IMR-90 (cell line): Measurements from ENCODE around the gene ITGA2. TPM values are rescaled to one million over a fixed set of nuclear protein-coding genes. Genes with fewer than 3 reads are reported as not detected.

Experiments used
- ATAC-seq: fragments of 200-7000 bp; cut with Tn5 transposase; 2 replicates; pipeline ENCODE4 v1.9.1; 2020; ENCODE audit warnings: low read depth, mild to moderate bottlenecking, moderate library complexity
- BruUV-seq: library from RNA; stranded (reverse); fragments of 400-500 nt; replicated peaks from 2 replicates; lab custom pipeline; 2021; lab: Mats Ljungman, UMichigan
- CTCF ChIA-PET: fragments of 300-600 bp; formaldehyde crosslinking; extraction: SDS; loops from one replicate; lab custom pipeline; 2021; ENCODE audit warnings: antibody characterized with exemption; lab: Yijun Ruan, JAX
- POLR2A ChIA-PET: fragments of 300-600 bp; sonication (Branson Sonifier 250); formaldehyde crosslinking; loops from one replicate; lab custom pipeline; 2022; ENCODE audit warnings: antibody characterized with exemption; ENCODE audit not compliant: unreplicated experiment; lab: Charles Lee
- DNase-seq: peaks from one replicate; pipeline ENCODE4 v3.0.0; 2013
- H2AFZ ChIP-seq: replicated peaks from 2 replicates; pipeline ENCODE3; 2013; ENCODE audit warnings: low read length, mild to moderate bottlenecking; ENCODE audit not compliant: poor library complexity
- H2AK5ac ChIP-seq: 2 replicates; pipeline ENCODE4 v1.6.1; 2013; ENCODE audit warnings: low read depth, low read length, inconsistent platforms
- H2AK9ac ChIP-seq: replicated peaks from 2 replicates; pipeline ENCODE3; 2013; ENCODE audit warnings: mild to moderate bottlenecking, low read depth, low read length, moderate library complexity; ENCODE audit not compliant: poor library complexity
- H2BK120ac ChIP-seq: 2 replicates; pipeline ENCODE4 v1.6.1; 2013; ENCODE audit warnings: low read depth, low read length, inconsistent platforms
- H2BK15ac ChIP-seq: 3 replicates; pipeline ENCODE4 v1.6.1; 2013; ENCODE audit warnings: low read depth, low read length, inconsistent platforms
- H2BK20ac ChIP-seq: 2 replicates; pipeline ENCODE4 v1.6.1; 2013; ENCODE audit warnings: low read depth, mild to moderate bottlenecking, inconsistent platforms, low read length, moderate library complexity
- H2BK5ac ChIP-seq: 2 replicates; pipeline ENCODE4 v1.6.1; 2013; ENCODE audit warnings: mild to moderate bottlenecking, low read depth, low read length, inconsistent platforms; ENCODE audit not compliant: poor library complexity, severe bottlenecking
- H3K14ac ChIP-seq: replicated peaks from 2 replicates; pipeline ENCODE4 v1.6.1; 2013; ENCODE audit warnings: low read depth, low read length, inconsistent platforms
- H3K18ac ChIP-seq: 2 replicates; pipeline ENCODE4 v1.6.1; 2013; ENCODE audit warnings: low read depth, low read length, control low read depth
- H3K23ac ChIP-seq: 2 replicates; pipeline ENCODE4 v1.6.1; 2013; ENCODE audit warnings: low read depth, low read length, inconsistent platforms
- H3K27ac ChIP-seq: 2 replicates; pipeline ENCODE4 v1.5.1; 2013; ENCODE audit warnings: mild to moderate bottlenecking, control low read depth, low read length; ENCODE audit not compliant: insufficient read depth
- H3K27me3 ChIP-seq: 2 replicates; pipeline ENCODE4 v1.6.1; 2013; ENCODE audit warnings: low read length; ENCODE audit not compliant: control insufficient read depth, insufficient read depth
- H3K36me3 ChIP-seq: 2 replicates; pipeline ENCODE4 v1.6.1; 2013; ENCODE audit warnings: low read length, mixed read lengths; ENCODE audit not compliant: control insufficient read depth, insufficient read depth
- H3K4ac ChIP-seq: 2 replicates; pipeline ENCODE4 v1.6.1; 2013; ENCODE audit warnings: low read depth, low read length, inconsistent platforms
- H3K4me1 ChIP-seq: 2 replicates; pipeline ENCODE4 v1.6.1; 2013; ENCODE audit warnings: low read length, mixed read lengths; ENCODE audit not compliant: control insufficient read depth, insufficient read depth
- H3K4me2 ChIP-seq: 2 replicates; pipeline ENCODE4 v1.6.1; 2013; ENCODE audit warnings: low read depth, mild to moderate bottlenecking, control low read depth, low read length, moderate library complexity
- H3K4me3 ChIP-seq: 2 replicates; pipeline ENCODE4 v1.5.1; 2013; ENCODE audit warnings: low read depth, mild to moderate bottlenecking, control low read depth, low read length, moderate library complexity; ENCODE audit not compliant: insufficient read depth
- H3K56ac ChIP-seq: 2 replicates; pipeline ENCODE4 v1.6.1; 2013; ENCODE audit warnings: low read length, inconsistent platforms; ENCODE audit not compliant: insufficient read depth; ENCODE audit errors: extremely low read depth
- H3K79me1 ChIP-seq, 2 experiments: 2 replicates each; pipeline ENCODE4 v1.6.1; 2013; ENCODE audit warnings: low read length in 2 of 2, inconsistent platforms in 1 of 2, low read depth in 1 of 2
- H3K9ac ChIP-seq: 2 replicates; pipeline ENCODE4 v1.6.1; 2013; ENCODE audit warnings: low read depth, low read length, control low read depth
- H3K9me1 ChIP-seq: 2 replicates; pipeline ENCODE4 v1.6.1; 2013; ENCODE audit warnings: low read length, inconsistent platforms; ENCODE audit not compliant: insufficient read depth
- H3K9me3 ChIP-seq: 2 replicates; pipeline ENCODE4 v1.6.1; 2013; ENCODE audit warnings: low read length; ENCODE audit not compliant: control insufficient read depth, insufficient read depth
- H4K20me1 ChIP-seq: 2 replicates; pipeline ENCODE4 v1.6.1; 2013; ENCODE audit warnings: low read length, inconsistent platforms; ENCODE audit not compliant: insufficient read depth
- H4K5ac ChIP-seq: 2 replicates; pipeline ENCODE4 v1.6.1; 2013; ENCODE audit warnings: mild to moderate bottlenecking, low read depth, low read length, control low read depth
- H4K8ac ChIP-seq, 2 experiments: 2 replicates each; pipeline ENCODE4 v1.6.1; 2013; ENCODE audit warnings: low read depth in 2 of 2, low read length in 2 of 2, control low read depth in 1 of 2, inconsistent platforms in 1 of 2
- H4K91ac ChIP-seq: 2 replicates; pipeline ENCODE4 v1.6.1; 2013; ENCODE audit warnings: low read depth, low read length, inconsistent platforms; ENCODE audit not compliant: insufficient read depth
- CHD1 ChIP-seq: IDR thresholded peaks from 2 replicates; pipeline ENCODE4 v1.6.1; 2012; ENCODE audit warnings: low read depth, low read length, improper control_type of control experiment
- FOS ChIP-seq: fragments of 150-350 bp; IDR thresholded peaks from 2 replicates; pipeline ENCODE4 v1.6.1; 2016; ENCODE audit warnings: low read depth, low read length
- MAZ ChIP-seq: IDR thresholded peaks from 2 replicates; pipeline ENCODE4 v1.6.1; 2012; ENCODE audit warnings: low read depth, mild to moderate bottlenecking, low read length, improper control_type of control experiment, moderate library complexity, borderline replicate concordance
- NFE2L2 ChIP-seq: fragments of 150-350 bp; IDR thresholded peaks from 2 replicates; pipeline ENCODE4 v1.6.1; 2016; ENCODE audit warnings: low read depth, mild to moderate bottlenecking, low read length
- POLR2A ChIP-seq: IDR thresholded peaks from 2 replicates; pipeline ENCODE4 v1.6.1; 2012; ENCODE audit warnings: mild to moderate bottlenecking, low read depth, low read length
- RAD21 ChIP-seq: IDR thresholded peaks from 2 replicates; pipeline ENCODE4 v1.6.1; 2012; ENCODE audit warnings: low read length, improper control_type of control experiment
- SMC3 ChIP-seq: fragments of 150-350 bp; IDR thresholded peaks from 2 replicates; pipeline ENCODE4 v1.6.1; 2016; ENCODE audit warnings: low read depth, mild to moderate bottlenecking, antibody characterized with exemption, low read length, moderate library complexity
- WGBS, 2 experiments: methylation state at CpG; one replicate each; pipeline versions ENCODE4 v1.1.5 to v1.1.7; 2013; ENCODE audit warnings: missing lambda C conversion rate in 2 of 2; ENCODE audit not compliant: insufficient read length in 1 of 2; ENCODE audit errors: extremely low coverage in 2 of 2; 5-methylcytosine and 5-hydroxymethylcytosine counted together
- dilution Hi-C: fragments of 300-500 bp; cut with HindIII; formaldehyde crosslinking; loops from one replicate; pipeline ENCODE4 v1.14.3; 2018; ENCODE audit warnings: low sequenced_read_pairs; ENCODE audit not compliant: unreplicated experiment
- in situ Hi-C: fragments of 300-500 bp; cut with MboI; formaldehyde crosslinking; loops from 3 replicates; pipeline ENCODE4 v1.14.3; 2019; ENCODE audit warnings: low sequenced_read_pairs, inconsistent platforms, mixed read lengths
- intact Hi-C: fragments of 100-400 bp; cut with micrococcal nuclease; formaldehyde crosslinking; loops from 2 replicates; pipeline ENCODE4 v1.10.0; 2022
- polyA plus RNA-seq, 3 experiments: library from polyadenylated mRNA; depleted of rRNA; stranded (reverse); fragments of >200 nt; gene quantifications; 2 replicates each; pipeline ENCODE4 v1.2.3, GENCODE V29; 2012; ENCODE audit warnings: low replicate concordance in 1 of 3
- total RNA-seq: library from RNA; depleted of rRNA; stranded (reverse); fragments of >200 nt; gene quantifications from 2 replicates; pipeline ENCODE4 v1.2.3, GENCODE V29; 2012
- TF ChIP-seq, protein P1 (sequence below): conservative IDR thresholded peaks from 2 replicates; pipeline ENCODE4 v1.5.1; 2012; ENCODE audit warnings: mild to moderate bottlenecking, low read depth, low read length, improper control_type of control experiment
- TF ChIP-seq, protein P2 (sequence below): fragments of 150-350 bp; IDR thresholded peaks from 2 replicates; pipeline ENCODE4 v1.6.1; 2017; ENCODE audit warnings: mild to moderate bottlenecking, antibody characterized with exemption, low read length, low read depth

ITGA2 gene
- total and polyA plus RNA-seq, 2 of the 4 experiments (the other 2 are of a cell fraction) = 23.3 to 93.4 TPM

DNA sequence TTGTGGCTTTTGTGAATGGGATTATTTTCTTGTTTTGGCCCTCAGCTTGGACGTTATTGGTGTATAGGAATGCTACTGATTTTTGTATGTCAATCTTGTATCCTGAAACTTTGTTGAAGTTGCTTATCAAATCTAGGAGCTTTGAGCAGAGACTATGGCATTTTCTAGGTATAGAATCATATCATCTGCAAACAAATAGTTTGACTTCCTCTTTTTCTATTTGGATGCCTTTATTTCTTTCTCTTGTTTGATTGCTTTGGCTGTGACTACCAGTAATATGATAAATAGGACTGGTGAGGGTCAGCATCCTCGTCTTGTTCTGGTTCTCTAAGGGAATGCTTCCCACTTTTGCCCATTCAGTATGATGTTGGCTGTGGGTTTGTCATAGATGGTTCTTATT lies 24.7 kb downstream of the ITGA2 start:
- Histone ChIP-seq H4K20me1 (no peaks in the 10 kb centered on the region), H3K23ac (no peak overlapping the region), H2BK120ac (no peak overlapping the region), H2AFZ (no peak overlapping the region), H3K4ac (no peak overlapping the region), H3K9ac (no peak overlapping the region), H3K27ac (no peak overlapping the region), H3K4me3 (no peak overlapping the region), H3K9me1 (peaks cover 17% of the 10 kb centered on the region), H4K8ac (0 out of 4 replicates have a peak overlapping the region, but pooled peaks of 1 of the 2 experiments have one; percentile 30), H3K36me3 (no peaks in the 10 kb centered on the region; the same call in 1 of the 2 replicates), H2BK5ac (peak overlapping the region; percentile 64), H3K79me1 (peaks cover 21 to 59% of the 10 kb centered on the region in 2 experiments), H2AK5ac (peak overlapping the region; percentile 24; the same call in 1 of the 2 replicates), H3K56ac (no peak overlapping the region), H4K5ac (peak overlapping the region; percentile 17; the same call in 1 of the 2 replicates), H2BK20ac (0 out of 2 replicates have a peak overlapping the region, but pooled peaks have one; percentile 2), H3K14ac (no peak overlapping the region; the same call in 1 of the 2 replicates), H3K9me3 (no peaks in the 10 kb centered on the region), H3K4me1 (peaks cover 16% of the 10 kb centered on the region), H2AK9ac (no peak overlapping the region), H4K91ac (no peak overlapping the region), H3K18ac (no peak overlapping the region), H3K4me2 (no peak overlapping the region), H2BK15ac (no peak overlapping the region), H3K27me3 (no peaks in the 10 kb centered on the region)
- intact Hi-C loops = no loop called here
- no peak for DNase-seq
- TF ChIP-seq, protein P1, sequence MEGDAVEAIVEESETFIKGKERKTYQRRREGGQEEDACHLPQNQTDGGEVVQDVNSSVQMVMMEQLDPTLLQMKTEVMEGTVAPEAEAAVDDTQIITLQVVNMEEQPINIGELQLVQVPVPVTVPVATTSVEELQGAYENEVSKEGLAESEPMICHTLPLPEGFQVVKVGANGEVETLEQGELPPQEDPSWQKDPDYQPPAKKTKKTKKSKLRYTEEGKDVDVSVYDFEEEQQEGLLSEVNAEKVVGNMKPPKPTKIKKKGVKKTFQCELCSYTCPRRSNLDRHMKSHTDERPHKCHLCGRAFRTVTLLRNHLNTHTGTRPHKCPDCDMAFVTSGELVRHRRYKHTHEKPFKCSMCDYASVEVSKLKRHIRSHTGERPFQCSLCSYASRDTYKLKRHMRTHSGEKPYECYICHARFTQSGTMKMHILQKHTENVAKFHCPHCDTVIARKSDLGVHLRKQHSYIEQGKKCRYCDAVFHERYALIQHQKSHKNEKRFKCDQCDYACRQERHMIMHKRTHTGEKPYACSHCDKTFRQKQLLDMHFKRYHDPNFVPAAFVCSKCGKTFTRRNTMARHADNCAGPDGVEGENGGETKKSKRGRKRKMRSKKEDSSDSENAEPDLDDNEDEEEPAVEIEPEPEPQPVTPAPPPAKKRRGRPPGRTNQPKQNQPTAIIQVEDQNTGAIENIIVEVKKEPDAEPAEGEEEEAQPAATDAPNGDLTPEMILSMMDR = no peak
- TF ChIP-seq NFE2L2 (no peak), SMC3 (no peak), CHD1 (no peak), FOS (no peak), POLR2A (no peak), MAZ (no peak), RAD21 (no peak)
- TF ChIP-seq, protein P2, sequence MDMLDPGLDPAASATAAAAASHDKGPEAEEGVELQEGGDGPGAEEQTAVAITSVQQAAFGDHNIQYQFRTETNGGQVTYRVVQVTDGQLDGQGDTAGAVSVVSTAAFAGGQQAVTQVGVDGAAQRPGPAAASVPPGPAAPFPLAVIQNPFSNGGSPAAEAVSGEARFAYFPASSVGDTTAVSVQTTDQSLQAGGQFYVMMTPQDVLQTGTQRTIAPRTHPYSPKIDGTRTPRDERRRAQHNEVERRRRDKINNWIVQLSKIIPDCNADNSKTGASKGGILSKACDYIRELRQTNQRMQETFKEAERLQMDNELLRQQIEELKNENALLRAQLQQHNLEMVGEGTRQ = no peak
- CTCF ChIA-PET = interaction anchor here (1.5 kb wide), 1 partner anchor 22 kb away, joined by 4 read pairs; no protein-coding TSS in a partner anchor
- in situ Hi-C loops = no loop called here
- no peak for ATAC-seq
- POLR2A ChIA-PET = no interaction called here
- dilution Hi-C loops = no loop called here
- no TSS peak for BruUV-seq
- WGBS, 2 experiments = 100% methylated on average over 1 of the region's 2 CpGs; no CpG with 5 or more reads in 1 of the 2 experiments
